AG04450 (cell line): ENCODE results near the gene EGF. TPM values are rescaled to one million over a fixed set of nuclear protein-coding genes. Genes with fewer than 3 reads are reported as not detected.
"Not testable (repeated sequence)": the region's sequence is repeated elsewhere in the genome, so short reads cannot be mapped to it uniquely, and the experiment has no call there.

ENCODE experiments used
- CTCF ChIA-PET: fragments of 300-600, 350-600 bp; formaldehyde crosslinking; extraction: SDS; loops from one replicate; lab custom pipeline; 2022; ENCODE audit warnings: antibody characterized with exemption, inconsistent platforms; lab: Charles Lee
- POLR2A ChIA-PET: fragments of 350-600 bp; formaldehyde crosslinking; extraction: SDS; loops from one replicate; lab custom pipeline; 2021; ENCODE audit warnings: antibody characterized with exemption, inconsistent platforms; lab: Yijun Ruan, JAX
- DNase-seq: peaks from one replicate; pipeline ENCODE4 v3.0.0-alpha.2; 2011; ENCODE audit warnings: low read depth, low spot score
- H3K27ac ChIP-seq: one replicate; pipeline ENCODE4 v1.5.1; 2012; ENCODE audit warnings: low read depth, low read length, control low read depth
- H3K27me3 ChIP-seq: one replicate; pipeline ENCODE4 v1.6.0; 2012; ENCODE audit warnings: low read length; ENCODE audit not compliant: control insufficient read depth, insufficient read depth
- H3K4me3 ChIP-seq: 2 replicates; pipeline ENCODE4 v1.5.1; 2011; ENCODE audit warnings: mild to moderate bottlenecking, low read depth, low read length, control low read depth
- H3K9me3 ChIP-seq: 2 replicates; pipeline ENCODE4 v1.5.1; 2012; ENCODE audit warnings: low read length; ENCODE audit not compliant: control insufficient read depth, insufficient read depth
- CTCF ChIP-seq: IDR thresholded peaks from 2 replicates; pipeline ENCODE4 v1.5.1; 2011; ENCODE audit warnings: low read depth, low read length, control low read depth, inconsistent platforms
- polyA plus RNA-seq: library from polyadenylated mRNA; depleted of rRNA; stranded (reverse); fragments of >200 nt; gene quantifications from 2 replicates; pipeline ENCODE4 v1.2.3, GENCODE V29; 2011

Gene EGF
- polyA plus RNA-seq, 1 experiment, result 0.14 TPM

- TF ChIP-seq CTCF, result no peak
- DNase-seq, result no peak
- Histone ChIP-seq H3K9me3 (no peaks in the 10 kb centered on the region), H3K27ac (no peak overlapping the region), H3K27me3 (no peaks in the 10 kb centered on the region), H3K4me3 (no peak overlapping the region)
- CTCF ChIA-PET, result no interaction called here
- POLR2A ChIA-PET, result no interaction called here
Observed at GRCh38 chr4:109946120-109946519, 33.4 kb downstream of the EGF start.

DNA sequence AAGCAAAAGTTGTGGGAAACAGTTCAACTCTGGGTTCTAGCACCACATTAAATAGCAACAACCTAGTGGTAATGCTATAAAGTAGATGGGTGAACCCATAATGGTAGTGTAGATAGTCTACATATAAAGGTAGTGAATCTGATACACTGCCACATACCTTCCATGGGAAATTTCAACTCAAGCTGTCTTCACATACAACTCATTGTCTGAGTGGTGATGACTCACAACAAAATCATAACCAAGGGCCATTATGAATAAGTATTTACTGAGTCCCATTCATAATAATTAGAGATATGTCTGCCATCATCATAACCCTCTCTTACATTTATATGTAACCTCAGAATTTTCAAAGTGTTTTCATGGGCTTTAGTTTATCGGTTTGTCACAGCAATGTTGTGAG lies 34.8 kb downstream of the EGF start:
- H3K27me3 ChIP-seq, result no peaks in the 10 kb centered on the region
- no peak for DNase-seq
- H3K4me3 ChIP-seq, result no peak overlapping the region
- TF ChIP-seq CTCF, result no peak
- CTCF ChIA-PET, result no interaction called here
- H3K27ac ChIP-seq, result no peak overlapping the region
- H3K9me3 ChIP-seq, result no peaks in the 10 kb centered on the region
- POLR2A ChIA-PET, result no interaction called here

GRCh38 chr4:109947918-109948317 lies 35.2 kb downstream of the EGF start:
- H3K4me3 ChIP-seq, result no peak overlapping the region
- ChIA-PET CTCF (no interaction called here), POLR2A (no interaction called here)
- no peaks in the 10 kb centered on the region for H3K27me3 ChIP-seq
- no peak overlapping the region for H3K27ac ChIP-seq
- DNase-seq, result no peak
- no peaks in the 10 kb centered on the region for H3K9me3 ChIP-seq
- TF ChIP-seq CTCF, result no peak

GRCh38 chr4:109949099-109949718 lies 36.5 kb downstream of the EGF start:
- H3K27ac ChIP-seq, H3K4me3 ChIP-seq, H3K27me3 ChIP-seq, H3K9me3 ChIP-seq, DNase-seq: not testable (repeated sequence)
- ChIA-PET CTCF (interaction anchor here (1.8 kb wide), 1 partner anchor 29 kb away, joined by 5 read pairs; no protein-coding TSS in a partner anchor), POLR2A (interaction anchor here (0.6 kb wide), 1 partner anchor 8 kb away, joined by 3 read pairs; no protein-coding TSS in a partner anchor)

GRCh38 chr4:109952612-109953011 lies 39.9 kb downstream of the EGF start:
- ChIA-PET POLR2A (no interaction called here), CTCF (no interaction called here)
- Histone ChIP-seq H3K27ac (no peak overlapping the region), H3K27me3 (no peaks in the 10 kb centered on the region), H3K9me3 (no peaks in the 10 kb centered on the region), H3K4me3 (no peak overlapping the region)
- no peak for TF ChIP-seq CTCF
- DNase-seq, result no peak
